A549 treated with AZD9567 at 1 μM for 4 hours (cell line): ENCODE data around the gene RWDD1. TPM values are rescaled to one million over a fixed set of nuclear protein-coding genes. Genes with fewer than 3 reads are reported as not detected.

Experiments used
- total RNA-seq: library from RNA; stranded (reverse); fragments of 200-300 nt; extraction: Qiagen RNA extraction; gene quantifications from 5 replicates; pipeline ENCODE4 v1.2.3, GENCODE V29; 2022; ENCODE audit not compliant: insufficient read depth

Gene RWDD1
- 23.4 to 37.7 TPM (median 36.3 TPM) in 5 replicates for total RNA-seq

GRCh38 chr6:116570856-116571682 lies at the start of gene RWDD1:
RWDD1 (plus strand) TSS chr6:116571504; CDS start chr6:116571583, 79 bp downstream.

GRCh38 chr6:116545651-116546050 lies 25.7 kb upstream of the RWDD1 start, which contains the start of gene TRAPPC3L:
TRAPPC3L (minus strand) TSS chr6:116545684; CDS start chr6:116545514, 170 bp downstream.

GRCh38 chr6:116553451-116553850 lies 17.9 kb upstream of the RWDD1 start, which contains the start of gene CALHM4:
CALHM4 (plus strand) TSS chr6:116553751; CDS start chr6:116553794, 43 bp downstream.

GRCh38 chr6:116615937-116616736 lies 44.8 kb downstream of the RWDD1 start, which contains the start of gene RSPH4A:
RSPH4A (plus strand) TSS chr6:116616479; CDS start chr6:116616624, 145 bp downstream.

Other genes starting within 250 kb of the RWDD1 start
- gene DSE, start 200.6 kb upstream of the RWDD1 start, total RNA-seq = 12.0 to 17.0 TPM (median 13.7 TPM) in 5 replicates
- 0.29 TPM in 1 of 5 replicates, not detected in the others for gene CALHM6, start 110.1 kb upstream of the RWDD1 start, total RNA-seq
- gene CALHM5, start 59.9 kb upstream of the RWDD1 start, total RNA-seq = 0.02 to 0.04 TPM (median 0.03 TPM) in 4 of 5 replicates, not detected in the other
- gene TRAPPC3L, start 25.8 kb upstream of the RWDD1 start, total RNA-seq = not detected in 5 replicates
- gene CALHM4, start 17.8 kb upstream of the RWDD1 start, total RNA-seq = 0.07 TPM in 1 of 5 replicates, not detected in the others
- gene RSPH4A, start 45.0 kb downstream of the RWDD1 start, total RNA-seq = 0.11 to 0.24 TPM (median 0.17 TPM) in 4 of 5 replicates, not detected in the other
- gene ZUP1, start 97.3 kb downstream of the RWDD1 start, total RNA-seq = 6.9 to 13.9 TPM (median 7.5 TPM) in 5 replicates
- 1.1 to 2.0 TPM (median 1.8 TPM) in 5 replicates for gene KPNA5, start 109.7 kb downstream of the RWDD1 start, total RNA-seq
- gene FAM162B, start 194.2 kb downstream of the RWDD1 start, total RNA-seq = not detected in 5 replicates